Measurements from ENCODE around the gene LRRC28.

DNA sequence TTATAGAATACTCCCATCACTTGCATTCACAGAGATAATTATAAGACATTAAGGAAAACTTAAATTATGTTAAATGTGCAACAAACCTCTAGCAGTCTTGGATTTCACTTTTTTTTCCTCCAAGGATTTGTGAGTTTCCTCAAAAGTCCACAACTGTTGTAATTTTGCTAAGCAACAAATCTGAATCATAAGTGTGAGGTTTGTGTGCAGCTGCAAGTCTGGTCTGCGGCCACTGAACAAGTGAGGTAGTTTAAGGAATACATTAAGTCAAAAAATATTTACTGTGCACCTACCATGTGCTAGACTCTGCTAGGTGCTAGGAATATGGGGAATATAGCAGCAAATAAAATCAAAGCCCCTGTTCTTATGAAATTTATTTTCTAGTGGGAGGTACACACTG is 70.2 kb downstream of the LRRC28 start:
- TF ChIP-seq, protein P1, sequence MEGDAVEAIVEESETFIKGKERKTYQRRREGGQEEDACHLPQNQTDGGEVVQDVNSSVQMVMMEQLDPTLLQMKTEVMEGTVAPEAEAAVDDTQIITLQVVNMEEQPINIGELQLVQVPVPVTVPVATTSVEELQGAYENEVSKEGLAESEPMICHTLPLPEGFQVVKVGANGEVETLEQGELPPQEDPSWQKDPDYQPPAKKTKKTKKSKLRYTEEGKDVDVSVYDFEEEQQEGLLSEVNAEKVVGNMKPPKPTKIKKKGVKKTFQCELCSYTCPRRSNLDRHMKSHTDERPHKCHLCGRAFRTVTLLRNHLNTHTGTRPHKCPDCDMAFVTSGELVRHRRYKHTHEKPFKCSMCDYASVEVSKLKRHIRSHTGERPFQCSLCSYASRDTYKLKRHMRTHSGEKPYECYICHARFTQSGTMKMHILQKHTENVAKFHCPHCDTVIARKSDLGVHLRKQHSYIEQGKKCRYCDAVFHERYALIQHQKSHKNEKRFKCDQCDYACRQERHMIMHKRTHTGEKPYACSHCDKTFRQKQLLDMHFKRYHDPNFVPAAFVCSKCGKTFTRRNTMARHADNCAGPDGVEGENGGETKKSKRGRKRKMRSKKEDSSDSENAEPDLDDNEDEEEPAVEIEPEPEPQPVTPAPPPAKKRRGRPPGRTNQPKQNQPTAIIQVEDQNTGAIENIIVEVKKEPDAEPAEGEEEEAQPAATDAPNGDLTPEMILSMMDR (conservative IDR thresholded peaks at IDR 0.05; ENCODE audit: low read depth, low read length): no peak
- TF ChIP-seq, protein P2, sequence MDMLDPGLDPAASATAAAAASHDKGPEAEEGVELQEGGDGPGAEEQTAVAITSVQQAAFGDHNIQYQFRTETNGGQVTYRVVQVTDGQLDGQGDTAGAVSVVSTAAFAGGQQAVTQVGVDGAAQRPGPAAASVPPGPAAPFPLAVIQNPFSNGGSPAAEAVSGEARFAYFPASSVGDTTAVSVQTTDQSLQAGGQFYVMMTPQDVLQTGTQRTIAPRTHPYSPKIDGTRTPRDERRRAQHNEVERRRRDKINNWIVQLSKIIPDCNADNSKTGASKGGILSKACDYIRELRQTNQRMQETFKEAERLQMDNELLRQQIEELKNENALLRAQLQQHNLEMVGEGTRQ (IDR thresholded peaks at IDR 0.05; ENCODE audit: low read depth, low read length): no peak
- TF ChIP-seq POLR2A (IDR thresholded peaks at IDR 0.05; ENCODE audit: low read depth, low read length) (no peak), MAZ (IDR thresholded peaks at IDR 0.05; ENCODE audit: borderline replicate concordance, low read depth, low read length) (no peak), CEBPB (IDR thresholded peaks at IDR 0.05; ENCODE audit: low read depth, low read length) (no peak)
